ENCODE results near the gene HOXA13. TPM values are rescaled to one million over a fixed set of nuclear protein-coding genes. Genes with fewer than 3 reads are reported as not detected.
A peak's percentile ranks its signal among the peaks of the same experiment; 100 is the strongest.

The HOXA13 gene
- polyA plus RNA-seq (not detected in 3 replicates), polyA minus RNA-seq (not detected in 3 replicates)
- polyA plus RNA-seq (2011; ENCODE audit: low read depth) = not detected
- not detected in 2 replicates for polyA plus RNA-seq (2011; cell fraction: cytosol; rRNA removed)
- polyA plus RNA-seq (2011; cell fraction: nucleus; rRNA removed) = not detected in 2 replicates
- not detected in 2 replicates for polyA plus RNA-seq (2012; ENCODE audit: low replicate concordance)
- not detected for polyA minus RNA-seq (2011; cell fraction: cytosol; rRNA and poly(A)+ RNA removed)
- not detected in 2 replicates for polyA minus RNA-seq (2011; cell fraction: nucleus; rRNA and poly(A)+ RNA removed)

GRCh38 chr7:27199849-27200760 lies at the start of gene HOXA13:
Gene HOXA13, minus strand, starts transcription at chr7:27200091. Its CDS starts 14 bp downstream, at chr7:27200077.
- Histone ChIP-seq H3K9ac (ENCODE audit: control insufficient read depth, extremely low read depth, insufficient read depth, low read length) (no peak within 1 kb of the TSS), H3K9me1 (ENCODE audit: control insufficient read depth, extremely low read depth, insufficient read depth, low read length) (no peaks in the 10 kb centered on the region), H3K4me2 (ENCODE audit: control insufficient read depth, extremely low read depth, insufficient read depth, low read depth, low read length) (peak within 1 kb of the TSS; percentile 82), H3K27ac (ENCODE audit: control insufficient read depth, insufficient read depth, low read length) (no peak within 1 kb of the TSS), H3K4me1 (ENCODE audit: control insufficient read depth, extremely low read depth, insufficient read depth, low read length) (peaks cover 7% of the 10 kb centered on the region), H2AFZ (ENCODE audit: control insufficient read depth, low read length) (peak within 1 kb of the TSS; percentile 15), H3K79me2 (ENCODE audit: control insufficient read depth, insufficient read depth, low read length) (no peaks in the 10 kb centered on the region), H3K36me3 (ENCODE audit: control insufficient read depth in 2 of 2, extremely low read depth in 1 of 2, insufficient read depth in 2 of 2, low read length in 2 of 2) (no peaks in the 10 kb centered on the region), H3K4me3 (ENCODE audit: control insufficient read depth in 2 of 3, extremely low read depth in 1 of 3, insufficient read depth in 2 of 3, low read depth in 1 of 3, low read length in 3 of 3) (peak within 1 kb of the TSS; percentile 9 to 57 (median 52)), H3K9me3 (ENCODE audit: control insufficient read depth, low read depth, low read length) (no peaks in the 10 kb centered on the region), H3K27me3 (ENCODE audit: control insufficient read depth, extremely low read depth, insufficient read depth, low read length) (peaks cover 85% of the 10 kb centered on the region), H4K20me1 (ENCODE audit: control insufficient read depth, extremely low read depth, insufficient read depth, low read length) (no peaks in the 10 kb centered on the region)
- dilution Hi-C loops (cut with MboI; ENCODE audit: extremely low pct_ligation_motif_present, low sequenced_read_pairs) = loop anchor here (25.0 kb wide), 1 partner anchor 387 kb away; no protein-coding TSS in a partner anchor
- TF ChIP-seq CTCF (optimal IDR thresholded peaks at IDR 0.05 in 1 of 3, IDR thresholded peaks at IDR 0.05 in 1 of 3, conservative IDR thresholded peaks at IDR 0.05 in 1 of 3; ENCODE audit: extremely low read depth in 1 of 3, insufficient read depth in 2 of 3, low read length in 3 of 3) (no peak), EZH2 (IDR thresholded peaks at IDR 0.05; ENCODE audit: low read length) (peak; percentile 80)
- FAIRE-seq = no peak
- DNase-seq (ENCODE audit: low read depth, low spot score) = no peak

- Histone ChIP-seq H3K4me1 (ENCODE audit: control insufficient read depth, extremely low read depth, insufficient read depth, low read length) (peaks cover 16% of the 10 kb centered on the region), H3K36me3 (ENCODE audit: control insufficient read depth in 2 of 2, extremely low read depth in 1 of 2, insufficient read depth in 2 of 2, low read length in 2 of 2) (no peaks in the 10 kb centered on the region), H4K20me1 (ENCODE audit: control insufficient read depth, extremely low read depth, insufficient read depth, low read length) (peaks cover 7% of the 10 kb centered on the region), H3K27me3 (ENCODE audit: control insufficient read depth, extremely low read depth, insufficient read depth, low read length) (peaks cover 100% of the 10 kb centered on the region), H3K79me2 (ENCODE audit: control insufficient read depth, insufficient read depth, low read length) (no peaks in the 10 kb centered on the region), H3K9me3 (ENCODE audit: control insufficient read depth, low read depth, low read length) (no peaks in the 10 kb centered on the region), H3K4me2 (ENCODE audit: control insufficient read depth, extremely low read depth, insufficient read depth, low read depth, low read length) (peak overlapping the region; percentile 46), H3K27ac (ENCODE audit: control insufficient read depth, insufficient read depth, low read length) (no peak overlapping the region), H3K4me3 (ENCODE audit: control insufficient read depth in 2 of 3, extremely low read depth in 1 of 3, insufficient read depth in 2 of 3, low read depth in 1 of 3, low read length in 3 of 3) (peak overlapping the region in 1 of 3 experiments; percentile 24), H2AFZ (ENCODE audit: control insufficient read depth, low read length) (no peak overlapping the region), H3K9ac (ENCODE audit: control insufficient read depth, extremely low read depth, insufficient read depth, low read length) (no peak overlapping the region), H3K9me1 (ENCODE audit: control insufficient read depth, extremely low read depth, insufficient read depth, low read length) (no peaks in the 10 kb centered on the region)
- no peak for TF ChIP-seq CTCF (optimal IDR thresholded peaks at IDR 0.05 in 1 of 3, IDR thresholded peaks at IDR 0.05 in 1 of 3, conservative IDR thresholded peaks at IDR 0.05 in 1 of 3; ENCODE audit: extremely low read depth in 1 of 3, insufficient read depth in 2 of 3, low read length in 3 of 3)
- peak; percentile 88 for TF ChIP-seq EZH2 (IDR thresholded peaks at IDR 0.05; ENCODE audit: low read length)
- FAIRE-seq (no peak), DNase-seq (ENCODE audit: low read depth, low spot score) (no peak)
- dilution Hi-C loops (cut with MboI; ENCODE audit: extremely low pct_ligation_motif_present, low sequenced_read_pairs) = no loop called here
These were observed 49.2 kb upstream of the HOXA13 start for GRCh38 chr7:27248911-27249723.

Measured in keratinocyte (primary cell).